ENCODE results near the gene ZNF823.

ZNF823 gene

GRCh38 chr19:11738746-11739620 is at the start of gene ZNF823:
Gene ZNF823 (minus strand): TSS chr19:11738946. CDS start chr19:11738819, 127 bp downstream.
- Histone ChIP-seq H3F3A (ENCODE audit: control insufficient read depth, insufficient read depth) (peaks cover 4% of the 10 kb centered on the region; the same call in 1 of the 2 replicates), H3K36me3 (ENCODE audit: control insufficient read depth, low read length) (no peaks in the 10 kb centered on the region), H3K79me2 (ENCODE audit: control insufficient read depth, low read length) (peaks cover 13% of the 10 kb centered on the region), H3K4me3 (ENCODE audit: low read length) (peak within 1 kb of the TSS; percentile 93), H4K20me1 (ENCODE audit: control insufficient read depth, insufficient read depth, low read depth, low read length) (no peaks in the 10 kb centered on the region), H3K27me3 (ENCODE audit: control insufficient read depth, low read length) (no peaks in the 10 kb centered on the region), H3K27ac (ENCODE audit: low read depth, low read length) (no peak within 1 kb of the TSS), H3K9me2 (replicated peaks; ENCODE audit: control insufficient read depth, low read length) (no peaks in the 10 kb centered on the region), H3K4me2 (ENCODE audit: low read length) (peak within 1 kb of the TSS; percentile 92), H3K4me1 (ENCODE audit: control insufficient read depth, low read length) (peaks cover 20% of the 10 kb centered on the region), H3K9me3 (ENCODE audit: control insufficient read depth, insufficient read depth, low read length) (no peaks in the 10 kb centered on the region)
- no peak for TF ChIP-seq CTCF (IDR thresholded peaks at IDR 0.05; ENCODE audit: low read depth, low read length, poor library complexity, severe bottlenecking)
- no peak for TF ChIP-seq EZH2phosphoT487 (IDR thresholded peaks at IDR 0.05; ENCODE audit: borderline replicate concordance, low read length)

GRCh38 chr19:11787536-11787935 is 48.8 kb upstream of the ZNF823 start:
- no peak overlapping the region for H3K4me2 ChIP-seq (ENCODE audit: low read length)
- H4K20me1 ChIP-seq (ENCODE audit: control insufficient read depth, insufficient read depth, low read depth, low read length) = no peaks in the 10 kb centered on the region
- H3K27me3 ChIP-seq (ENCODE audit: control insufficient read depth, low read length) = no peaks in the 10 kb centered on the region
- H3K4me3 ChIP-seq (ENCODE audit: low read length) = no peak overlapping the region
- no peak for TF ChIP-seq EZH2phosphoT487 (IDR thresholded peaks at IDR 0.05; ENCODE audit: borderline replicate concordance, low read length)
- no peak for TF ChIP-seq CTCF (IDR thresholded peaks at IDR 0.05; ENCODE audit: low read depth, low read length, poor library complexity, severe bottlenecking)
- H3K4me1 ChIP-seq (ENCODE audit: control insufficient read depth, low read length) = no peaks in the 10 kb centered on the region
- peaks cover 23% of the 10 kb centered on the region for H3K9me3 ChIP-seq (ENCODE audit: control insufficient read depth, insufficient read depth, low read length)
- H3K36me3 ChIP-seq (ENCODE audit: control insufficient read depth, low read length) = peaks cover 17% of the 10 kb centered on the region
- no peaks in the 10 kb centered on the region for H3K79me2 ChIP-seq (ENCODE audit: control insufficient read depth, low read length)
- no peaks in the 10 kb centered on the region for H3F3A ChIP-seq (ENCODE audit: control insufficient read depth, insufficient read depth)
- H3K9me2 ChIP-seq (replicated peaks; ENCODE audit: control insufficient read depth, low read length) = no peaks in the 10 kb centered on the region
- H3K27ac ChIP-seq (ENCODE audit: low read depth, low read length) = no peak overlapping the region

GRCh38 chr19:11784356-11784755 is 45.6 kb upstream of the ZNF823 start:
- TF ChIP-seq CTCF (IDR thresholded peaks at IDR 0.05; ENCODE audit: low read depth, low read length, poor library complexity, severe bottlenecking) (no peak), EZH2phosphoT487 (IDR thresholded peaks at IDR 0.05; ENCODE audit: borderline replicate concordance, low read length) (no peak)
- H3K27me3 ChIP-seq (ENCODE audit: control insufficient read depth, low read length) = no peaks in the 10 kb centered on the region
- H4K20me1 ChIP-seq (ENCODE audit: control insufficient read depth, insufficient read depth, low read depth, low read length) = no peaks in the 10 kb centered on the region
- H3F3A ChIP-seq (ENCODE audit: control insufficient read depth, insufficient read depth) = no peaks in the 10 kb centered on the region
- H3K27ac ChIP-seq (ENCODE audit: low read depth, low read length) = no peak overlapping the region
- H3K4me2 ChIP-seq (ENCODE audit: low read length) = no peak overlapping the region
- no peaks in the 10 kb centered on the region for H3K79me2 ChIP-seq (ENCODE audit: control insufficient read depth, low read length)
- peaks cover 45% of the 10 kb centered on the region for H3K36me3 ChIP-seq (ENCODE audit: control insufficient read depth, low read length)
- no peaks in the 10 kb centered on the region for H3K4me1 ChIP-seq (ENCODE audit: control insufficient read depth, low read length)
- peaks cover 37% of the 10 kb centered on the region for H3K9me3 ChIP-seq (ENCODE audit: control insufficient read depth, insufficient read depth, low read length)
- H3K9me2 ChIP-seq (replicated peaks; ENCODE audit: control insufficient read depth, low read length) = no peaks in the 10 kb centered on the region
- no peak overlapping the region for H3K4me3 ChIP-seq (ENCODE audit: low read length)
